ENCODE measurements around the gene C10orf120. TPM values are rescaled to one million over a fixed set of nuclear protein-coding genes. Genes with fewer than 3 reads are reported as not detected.

C10orf120 gene
- not detected for total RNA-seq

DNA sequence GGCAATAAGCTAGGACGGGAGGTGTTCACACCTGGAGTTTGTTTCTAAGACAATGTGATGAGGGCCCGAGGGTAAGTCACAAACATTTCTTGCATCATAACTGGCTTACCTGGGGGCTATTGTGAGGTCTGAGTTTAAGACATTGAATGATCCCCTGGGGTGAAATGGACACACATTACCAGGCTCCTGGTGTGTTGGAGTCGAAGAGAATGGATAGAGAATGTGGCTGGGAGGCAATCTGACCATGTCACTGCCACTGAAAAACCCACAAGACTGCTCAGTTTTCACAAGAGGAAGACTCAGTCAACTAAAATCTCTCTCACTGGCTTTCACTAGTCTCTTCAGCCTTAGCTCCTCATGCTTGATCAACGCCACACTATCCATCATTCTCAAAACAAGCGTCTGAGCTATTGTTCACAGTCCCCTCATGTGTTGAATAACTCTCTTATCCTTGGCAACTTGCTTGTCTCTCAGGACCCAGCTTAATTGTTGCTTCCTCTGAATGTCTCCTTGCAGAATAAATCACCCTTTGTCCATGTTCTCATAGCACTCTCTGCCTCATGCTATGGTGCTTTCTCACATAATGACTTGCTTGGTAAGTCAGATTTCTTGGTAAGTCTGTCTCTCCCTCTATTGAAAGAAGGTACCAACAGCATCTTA, at the start of gene C10orf120:
TSS of gene C10orf120 (minus strand) at position 51 of the 660 bp plus-strand sequence. CDS start 56 bp downstream, outside the sequence.
- Histone ChIP-seq H3K9me3 (no peaks in the 10 kb centered on the region), H3K4me3 (no peak within 1 kb of the TSS), H3K27ac (no peak within 1 kb of the TSS), H3K36me3 (no peaks in the 10 kb centered on the region), H3K27me3 (peaks cover 3% of the 10 kb centered on the region), H3K4me1 (no peaks in the 10 kb centered on the region)
- 77% methylated on average over 5 of the region's 5 CpGs for WGBS
- DNase-seq (ENCODE audit: low spot score in 2 of 2): no peak
- TF ChIP-seq EP300 (IDR thresholded peaks at IDR 0.05) (no peak), POLR2AphosphoS5 (IDR thresholded peaks at IDR 0.05) (no peak), POLR2A (IDR thresholded peaks at IDR 0.05) (no peak)
- TF ChIP-seq, protein P1, sequence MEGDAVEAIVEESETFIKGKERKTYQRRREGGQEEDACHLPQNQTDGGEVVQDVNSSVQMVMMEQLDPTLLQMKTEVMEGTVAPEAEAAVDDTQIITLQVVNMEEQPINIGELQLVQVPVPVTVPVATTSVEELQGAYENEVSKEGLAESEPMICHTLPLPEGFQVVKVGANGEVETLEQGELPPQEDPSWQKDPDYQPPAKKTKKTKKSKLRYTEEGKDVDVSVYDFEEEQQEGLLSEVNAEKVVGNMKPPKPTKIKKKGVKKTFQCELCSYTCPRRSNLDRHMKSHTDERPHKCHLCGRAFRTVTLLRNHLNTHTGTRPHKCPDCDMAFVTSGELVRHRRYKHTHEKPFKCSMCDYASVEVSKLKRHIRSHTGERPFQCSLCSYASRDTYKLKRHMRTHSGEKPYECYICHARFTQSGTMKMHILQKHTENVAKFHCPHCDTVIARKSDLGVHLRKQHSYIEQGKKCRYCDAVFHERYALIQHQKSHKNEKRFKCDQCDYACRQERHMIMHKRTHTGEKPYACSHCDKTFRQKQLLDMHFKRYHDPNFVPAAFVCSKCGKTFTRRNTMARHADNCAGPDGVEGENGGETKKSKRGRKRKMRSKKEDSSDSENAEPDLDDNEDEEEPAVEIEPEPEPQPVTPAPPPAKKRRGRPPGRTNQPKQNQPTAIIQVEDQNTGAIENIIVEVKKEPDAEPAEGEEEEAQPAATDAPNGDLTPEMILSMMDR (IDR thresholded peaks at IDR 0.05): no peak

DNA sequence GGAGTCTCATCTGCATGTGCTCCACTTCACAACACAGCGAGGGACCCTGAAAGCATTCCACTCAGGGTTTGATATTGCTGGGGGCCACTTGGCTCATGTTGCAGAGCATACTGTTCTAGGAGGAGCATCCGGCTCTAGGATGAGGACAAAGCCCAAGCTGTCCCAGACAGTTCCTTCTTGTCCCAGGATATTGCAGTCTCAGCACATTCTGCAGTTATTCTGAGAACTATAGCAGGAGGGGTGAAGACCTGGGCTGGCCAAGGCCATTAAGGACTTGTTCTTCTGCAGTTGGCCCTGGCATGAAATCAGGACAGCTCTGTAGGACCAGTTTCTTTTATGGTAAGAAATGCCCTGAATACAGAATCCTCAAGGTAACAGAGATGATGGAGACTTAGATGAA, 48.9 kb upstream of the C10orf120 start:
- Histone ChIP-seq H3K27me3 (peaks cover 4% of the 10 kb centered on the region), H3K36me3 (no peaks in the 10 kb centered on the region), H3K9me3 (no peaks in the 10 kb centered on the region), H3K4me1 (no peaks in the 10 kb centered on the region), H3K4me3 (no peak overlapping the region), H3K27ac (no peak overlapping the region)
- 50% methylated on average over 1 of the region's 2 CpGs for WGBS
- no peak for DNase-seq (ENCODE audit: low spot score in 2 of 2)
- TF ChIP-seq EP300 (IDR thresholded peaks at IDR 0.05): no peak
- TF ChIP-seq, protein P1 (IDR thresholded peaks at IDR 0.05): no peak
- no peak for TF ChIP-seq POLR2A (IDR thresholded peaks at IDR 0.05)
- TF ChIP-seq POLR2AphosphoS5 (IDR thresholded peaks at IDR 0.05): no peak

DNA sequence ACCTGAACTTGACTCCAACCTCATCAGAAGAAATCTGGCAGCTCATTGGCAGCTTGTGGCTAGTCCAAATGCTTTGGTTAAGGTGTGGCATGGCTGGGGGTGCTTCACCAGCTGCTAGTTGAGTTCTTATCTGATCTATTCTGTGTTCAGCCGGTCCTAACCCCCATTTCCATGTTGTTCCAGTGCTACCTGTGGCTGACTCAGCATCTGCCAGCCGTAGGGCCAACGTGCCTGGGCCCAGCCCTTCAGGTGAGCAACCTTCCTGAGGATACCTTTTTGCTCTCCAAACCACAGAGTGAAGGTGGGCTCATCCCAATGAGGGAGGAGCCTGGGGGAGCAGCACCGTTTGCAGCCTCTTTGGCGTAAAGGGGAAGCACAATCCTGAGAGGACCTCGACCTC, 46.8 kb upstream of the C10orf120 start:
- Histone ChIP-seq H3K4me1 (no peaks in the 10 kb centered on the region), H3K27me3 (peaks cover 4% of the 10 kb centered on the region), H3K27ac (no peak overlapping the region), H3K36me3 (no peaks in the 10 kb centered on the region), H3K9me3 (no peaks in the 10 kb centered on the region), H3K4me3 (no peak overlapping the region)
- DNase-seq (ENCODE audit: low spot score in 2 of 2): no peak
- WGBS: 44% methylated on average over 4 of the region's 6 CpGs
- TF ChIP-seq, protein P1 (IDR thresholded peaks at IDR 0.05): no peak
- no peak for TF ChIP-seq POLR2AphosphoS5 (IDR thresholded peaks at IDR 0.05)
- no peak for TF ChIP-seq POLR2A (IDR thresholded peaks at IDR 0.05)
- TF ChIP-seq EP300 (IDR thresholded peaks at IDR 0.05): no peak

DNA sequence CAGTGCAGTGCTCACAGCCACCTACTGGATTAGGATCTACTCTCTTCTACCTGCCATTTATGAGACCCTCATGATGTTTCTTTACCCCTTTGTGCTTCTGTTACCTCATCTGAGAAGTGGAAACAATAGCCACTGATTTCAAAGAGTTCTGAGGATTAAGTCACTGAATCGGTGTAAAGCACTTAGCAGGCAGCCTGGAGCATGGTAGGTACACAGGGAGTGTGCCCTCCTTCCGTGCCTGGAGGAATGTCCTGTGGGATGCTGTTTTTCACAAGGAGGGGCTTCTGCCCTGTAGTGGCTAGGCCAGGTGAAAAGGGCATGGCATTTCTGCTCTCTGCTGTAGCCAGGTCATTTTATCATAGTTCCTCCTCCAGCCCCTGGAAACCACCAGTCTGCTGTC, 44.6 kb upstream of the C10orf120 start:
- Histone ChIP-seq H3K36me3 (no peaks in the 10 kb centered on the region), H3K27me3 (peaks cover 4% of the 10 kb centered on the region), H3K27ac (no peak overlapping the region), H3K4me3 (no peak overlapping the region), H3K4me1 (no peaks in the 10 kb centered on the region), H3K9me3 (no peaks in the 10 kb centered on the region)
- no peak for DNase-seq (ENCODE audit: low spot score in 2 of 2)
- TF ChIP-seq POLR2AphosphoS5 (IDR thresholded peaks at IDR 0.05) (no peak), POLR2A (IDR thresholded peaks at IDR 0.05) (no peak), EP300 (IDR thresholded peaks at IDR 0.05) (no peak)
- TF ChIP-seq, protein P1 (IDR thresholded peaks at IDR 0.05): no peak
- WGBS: 59% methylated on average over 2 of the region's 2 CpGs

DNA sequence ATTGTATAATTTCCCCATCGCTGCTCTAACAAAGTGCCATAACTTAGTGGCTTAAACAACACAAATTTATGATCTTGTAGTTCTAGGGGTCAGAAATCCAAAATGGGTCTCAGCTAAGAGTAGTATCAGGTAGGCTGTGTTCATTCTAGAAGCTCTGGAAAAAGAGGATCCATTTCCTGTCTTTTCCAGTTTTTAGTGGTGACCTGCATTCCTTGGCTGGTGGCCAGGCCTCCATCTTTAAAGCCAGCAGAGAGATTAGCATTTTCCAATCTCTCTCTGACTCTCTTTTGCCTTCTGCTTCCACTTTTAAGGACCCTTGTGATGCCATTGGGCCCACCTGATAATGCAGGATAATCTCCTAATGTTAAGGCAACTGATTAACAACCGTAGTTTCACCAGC, 41.0 kb upstream of the C10orf120 start:
- 94% methylated on average over 2 of the region's 2 CpGs for WGBS
- no peaks in the 10 kb centered on the region for H3K36me3 ChIP-seq
- no peak for DNase-seq (ENCODE audit: low spot score in 2 of 2)

More for the DNA sequence above, 41.0 kb upstream of the C10orf120 start:
- H3K9me3 ChIP-seq: no peaks in the 10 kb centered on the region
- H3K27me3 ChIP-seq: peaks cover 4% of the 10 kb centered on the region
- H3K4me1 ChIP-seq: no peaks in the 10 kb centered on the region
- H3K27ac ChIP-seq: no peak overlapping the region
- H3K4me3 ChIP-seq: no peak overlapping the region
- TF ChIP-seq EP300 (IDR thresholded peaks at IDR 0.05) (no peak), POLR2A (IDR thresholded peaks at IDR 0.05) (no peak), POLR2AphosphoS5 (IDR thresholded peaks at IDR 0.05) (no peak)
- TF ChIP-seq, protein P1 (IDR thresholded peaks at IDR 0.05): no peak

Measured in suprapubic skin (tissue), 4 donors.